GM23338 (cell line): ENCODE measurements around the gene ARID3B. TPM values are rescaled to one million over a fixed set of nuclear protein-coding genes. Genes with fewer than 3 reads are reported as not detected.

Source experiments
- ATAC-seq: fragments of 200-7000 bp; cut with Tn5 transposase; 3 replicates; pipeline ENCODE4 v1.9.1; 2020
- DNase-seq: peaks from one replicate; pipeline ENCODE4 v3.0.0-alpha.2; 2015; ENCODE audit warnings: low spot score
- H2AFZ ChIP-seq: fragments of 200-600 bp; sonication (generic); 2 replicates; pipeline ENCODE4 v1.8.0; 2016; ENCODE audit warnings: antibody characterized with exemption, mild to moderate bottlenecking, moderate library complexity
- H3F3A ChIP-seq: fragments of 200-600 bp; sonication (generic); replicated peaks from 2 replicates; pipeline ENCODE4 v1.8.0; 2017; ENCODE audit warnings: antibody characterized with exemption, mixed run types, low read depth
- H3K27ac ChIP-seq: fragments of 200-600 bp; sonication (generic); 2 replicates; pipeline ENCODE4 v1.6.1; 2016; ENCODE audit warnings: low read depth
- H3K27me3 ChIP-seq: fragments of 200-600 bp; sonication (generic); 2 replicates; pipeline ENCODE4 v1.8.0; 2016; ENCODE audit warnings: mild to moderate bottlenecking, mixed run types, moderate library complexity; ENCODE audit not compliant: insufficient read depth
- H3K36me3 ChIP-seq: fragments of 200-600 bp; sonication (generic); 2 replicates; pipeline ENCODE4 v1.8.0; 2016; ENCODE audit warnings: mild to moderate bottlenecking; ENCODE audit not compliant: insufficient read depth
- H3K4me1 ChIP-seq: fragments of 200-600 bp; sonication (generic); 2 replicates; pipeline ENCODE4 v1.8.0; 2016; ENCODE audit warnings: mild to moderate bottlenecking, moderate library complexity; ENCODE audit not compliant: insufficient read depth
- H3K4me2 ChIP-seq: fragments of 200-600 bp; sonication (generic); 2 replicates; pipeline ENCODE4 v1.7.1; 2017; ENCODE audit warnings: mixed run types
- H3K4me3 ChIP-seq: fragments of 200-600 bp; sonication (generic); 2 replicates; pipeline ENCODE4 v1.6.1; 2016; ENCODE audit warnings: mixed run types
- H3K79me2 ChIP-seq: fragments of 200-600 bp; sonication (generic); replicated peaks from 2 replicates; pipeline ENCODE4 v1.8.0; 2017; ENCODE audit warnings: mild to moderate bottlenecking; ENCODE audit not compliant: insufficient read depth
- H3K9me2 ChIP-seq: fragments of 200-600 bp; sonication (generic); 2 replicates; pipeline ENCODE4 v1.8.0; 2017; ENCODE audit not compliant: insufficient read depth
- H4K20me1 ChIP-seq: fragments of 200-600 bp; sonication (generic); replicated peaks from 2 replicates; pipeline ENCODE4 v1.8.0; 2017; ENCODE audit warnings: mild to moderate bottlenecking; ENCODE audit not compliant: insufficient read depth
- H3K27ac Mint-ChIP-seq: 2 replicates; pipeline ENCODE4 v1.8.0; 2020; ENCODE audit warnings: inconsistent platforms, mild to moderate bottlenecking, moderate library complexity, mixed read lengths
- H3K27me3 Mint-ChIP-seq: 3 replicates; pipeline ENCODE4 v1.8.0; 2022; ENCODE audit warnings: low read depth, mild to moderate bottlenecking, moderate library complexity, mixed read lengths, inconsistent platforms; ENCODE audit not compliant: insufficient read depth, poor library complexity
- H3K36me3 Mint-ChIP-seq: 3 replicates; pipeline ENCODE4 v1.8.0; 2021; ENCODE audit warnings: low read depth, mild to moderate bottlenecking, inconsistent platforms, moderate library complexity, mixed read lengths
- H3K4me1 Mint-ChIP-seq: 3 replicates; pipeline ENCODE4 v1.8.0; 2020; ENCODE audit warnings: mild to moderate bottlenecking, inconsistent platforms, mixed read lengths
- H3K4me3 Mint-ChIP-seq: 3 replicates; pipeline ENCODE4 v1.8.0; 2021; ENCODE audit warnings: moderate library complexity, mild to moderate bottlenecking, inconsistent platforms, mixed read lengths
- H3K9me3 Mint-ChIP-seq: 3 replicates; pipeline ENCODE4 v1.8.0; 2020; ENCODE audit warnings: moderate library complexity, mild to moderate bottlenecking, inconsistent platforms, mixed read lengths
- CREB1 ChIP-seq: fragments of 250-450 bp; sonication (Bioruptor Pico); IDR thresholded peaks from 2 replicates; pipeline ENCODE4 v1.5.0; 2020; ENCODE audit warnings: low read depth, mild to moderate bottlenecking, moderate library complexity
- EZH2 ChIP-seq: fragments of 200-600 bp; sonication (generic); IDR thresholded peaks from one replicate; pipeline ENCODE4 v1.8.0; 2017; ENCODE audit warnings: antibody characterized with exemption, mild to moderate bottlenecking, low read depth; ENCODE audit not compliant: unreplicated experiment
- EZH2phosphoT487 ChIP-seq: fragments of 200-600 bp; sonication (generic); IDR thresholded peaks from one replicate; pipeline ENCODE4 v1.8.1; 2018; ENCODE audit warnings: antibody characterized with exemption; ENCODE audit not compliant: unreplicated experiment
- JUNB ChIP-seq: IDR thresholded peaks from one replicate; pipeline ENCODE4 v1.6.1; 2016; ENCODE audit warnings: antibody characterized with exemption; ENCODE audit not compliant: unreplicated experiment
- POLR2AphosphoS5 ChIP-seq: IDR thresholded peaks from 2 replicates; pipeline ENCODE4 v1.6.1; 2016; ENCODE audit warnings: antibody characterized with exemption, low read depth
- STAT1 ChIP-seq: IDR thresholded peaks from one replicate; pipeline ENCODE4 v1.6.1; 2016; ENCODE audit warnings: antibody characterized with exemption; ENCODE audit not compliant: unreplicated experiment
- ZNF114 ChIP-seq: fragments of 250-450 bp; sonication (Bioruptor Pico); IDR thresholded peaks from 2 replicates; pipeline ENCODE4 v1.5.0; 2020; ENCODE audit warnings: mild to moderate bottlenecking, moderate library complexity
- ZNF331 ChIP-seq: fragments of 250-450 bp; sonication (Bioruptor Pico); IDR thresholded peaks from 2 replicates; pipeline ENCODE4 v1.5.0; 2020; ENCODE audit warnings: low read depth, mild to moderate bottlenecking, moderate library complexity
- polyA plus RNA-seq: library from polyadenylated mRNA; unstranded; fragments of >200 nt; fragmentation: Nextera tagmentation; extraction: Ambion mirVana; gene quantifications from 2 replicates; pipeline ENCODE4 v1.2.1, GENCODE V29; 2016
- total RNA-seq: library from RNA; depleted of rRNA; stranded (reverse); fragments of >200 nt; shearing (Covaris generic); gene quantifications from 2 replicates; pipeline ENCODE4 v1.2.3, GENCODE V29; 2014
- TF ChIP-seq, protein P1 (sequence below): IDR thresholded peaks from 2 replicates; pipeline ENCODE4 v1.6.1; 2016; ENCODE audit warnings: antibody characterized with exemption
- TF ChIP-seq, protein P2 (sequence below): IDR thresholded peaks from one replicate; pipeline ENCODE4 v1.6.1; 2018; ENCODE audit warnings: antibody characterized with exemption; ENCODE audit not compliant: unreplicated experiment

ARID3B gene
- total and polyA plus RNA-seq, 2 experiments from 2014 or later = 65.5 to 147 TPM

DNA sequence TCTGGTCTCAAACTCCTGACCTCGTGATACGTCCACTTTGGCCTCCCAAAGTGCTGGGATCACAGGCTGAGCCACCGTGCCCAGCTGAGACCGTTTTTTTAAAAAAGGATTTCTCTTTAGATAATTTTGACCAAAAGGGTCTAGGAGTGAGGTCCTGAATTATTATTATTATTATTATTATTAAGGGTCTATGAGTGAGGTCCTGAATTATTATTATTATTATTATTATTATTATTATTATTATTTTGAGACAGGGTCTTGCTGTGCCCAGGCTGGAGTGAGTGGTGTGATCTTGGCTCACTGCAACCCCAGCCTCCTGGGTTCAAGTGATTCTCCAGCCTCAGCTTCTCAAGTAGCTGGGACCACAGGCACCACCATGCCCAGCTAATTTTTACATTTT, 20.6 kb upstream of the ARID3B start:
- H3K36me3 Mint-ChIP-seq = no peaks in the 10 kb centered on the region

GRCh38 chr15:74523982-74524381, 17.0 kb upstream of the ARID3B start:
- H3K36me3 Mint-ChIP-seq = no peaks in the 10 kb centered on the region
- Histone ChIP-seq H3F3A (no peaks in the 10 kb centered on the region; the same call in 1 of the 2 replicates), H3K27me3 (no peaks in the 10 kb centered on the region), H4K20me1 (no peaks in the 10 kb centered on the region), H3K4me2 (no peak overlapping the region), H3K9me2 (no peaks in the 10 kb centered on the region), H2AFZ (no peak overlapping the region), H3K27ac (no peak overlapping the region), H3K79me2 (no peaks in the 10 kb centered on the region), H3K4me3 (no peak overlapping the region), H3K4me1 (no peaks in the 10 kb centered on the region), H3K36me3 (no peaks in the 10 kb centered on the region)
- H3K4me1 Mint-ChIP-seq = no peaks in the 10 kb centered on the region
- no peak overlapping the region for H3K27ac Mint-ChIP-seq
- H3K27me3 Mint-ChIP-seq = peaks cover under 1% of the 10 kb centered on the region
- H3K9me3 Mint-ChIP-seq = no peaks in the 10 kb centered on the region
- ATAC-seq (no peak), DNase-seq (no peak)
- TF ChIP-seq, protein P1, sequence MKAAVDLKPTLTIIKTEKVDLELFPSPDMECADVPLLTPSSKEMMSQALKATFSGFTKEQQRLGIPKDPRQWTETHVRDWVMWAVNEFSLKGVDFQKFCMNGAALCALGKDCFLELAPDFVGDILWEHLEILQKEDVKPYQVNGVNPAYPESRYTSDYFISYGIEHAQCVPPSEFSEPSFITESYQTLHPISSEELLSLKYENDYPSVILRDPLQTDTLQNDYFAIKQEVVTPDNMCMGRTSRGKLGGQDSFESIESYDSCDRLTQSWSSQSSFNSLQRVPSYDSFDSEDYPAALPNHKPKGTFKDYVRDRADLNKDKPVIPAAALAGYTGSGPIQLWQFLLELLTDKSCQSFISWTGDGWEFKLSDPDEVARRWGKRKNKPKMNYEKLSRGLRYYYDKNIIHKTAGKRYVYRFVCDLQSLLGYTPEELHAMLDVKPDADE = no peak
- TF ChIP-seq, protein P2, sequence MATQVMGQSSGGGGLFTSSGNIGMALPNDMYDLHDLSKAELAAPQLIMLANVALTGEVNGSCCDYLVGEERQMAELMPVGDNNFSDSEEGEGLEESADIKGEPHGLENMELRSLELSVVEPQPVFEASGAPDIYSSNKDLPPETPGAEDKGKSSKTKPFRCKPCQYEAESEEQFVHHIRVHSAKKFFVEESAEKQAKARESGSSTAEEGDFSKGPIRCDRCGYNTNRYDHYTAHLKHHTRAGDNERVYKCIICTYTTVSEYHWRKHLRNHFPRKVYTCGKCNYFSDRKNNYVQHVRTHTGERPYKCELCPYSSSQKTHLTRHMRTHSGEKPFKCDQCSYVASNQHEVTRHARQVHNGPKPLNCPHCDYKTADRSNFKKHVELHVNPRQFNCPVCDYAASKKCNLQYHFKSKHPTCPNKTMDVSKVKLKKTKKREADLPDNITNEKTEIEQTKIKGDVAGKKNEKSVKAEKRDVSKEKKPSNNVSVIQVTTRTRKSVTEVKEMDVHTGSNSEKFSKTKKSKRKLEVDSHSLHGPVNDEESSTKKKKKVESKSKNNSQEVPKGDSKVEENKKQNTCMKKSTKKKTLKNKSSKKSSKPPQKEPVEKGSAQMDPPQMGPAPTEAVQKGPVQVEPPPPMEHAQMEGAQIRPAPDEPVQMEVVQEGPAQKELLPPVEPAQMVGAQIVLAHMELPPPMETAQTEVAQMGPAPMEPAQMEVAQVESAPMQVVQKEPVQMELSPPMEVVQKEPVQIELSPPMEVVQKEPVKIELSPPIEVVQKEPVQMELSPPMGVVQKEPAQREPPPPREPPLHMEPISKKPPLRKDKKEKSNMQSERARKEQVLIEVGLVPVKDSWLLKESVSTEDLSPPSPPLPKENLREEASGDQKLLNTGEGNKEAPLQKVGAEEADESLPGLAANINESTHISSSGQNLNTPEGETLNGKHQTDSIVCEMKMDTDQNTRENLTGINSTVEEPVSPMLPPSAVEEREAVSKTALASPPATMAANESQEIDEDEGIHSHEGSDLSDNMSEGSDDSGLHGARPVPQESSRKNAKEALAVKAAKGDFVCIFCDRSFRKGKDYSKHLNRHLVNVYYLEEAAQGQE = no peak
- TF ChIP-seq JUNB (no peak), ZNF331 (CRISPR knock-in tag) (no peak), EZH2phosphoT487 (no peak), POLR2AphosphoS5 (no peak), ZNF114 (no peak)
- H3K4me3 Mint-ChIP-seq = no peak overlapping the region

More for the DNA sequence above, 20.6 kb upstream of the ARID3B start:
- no peaks in the 10 kb centered on the region for H3K9me3 Mint-ChIP-seq
- H3K79me2 ChIP-seq = no peaks in the 10 kb centered on the region
- H3K4me3 Mint-ChIP-seq = no peak overlapping the region
- no peak overlapping the region for H2AFZ ChIP-seq
- ATAC-seq (no peak), DNase-seq (no peak)
- H3K4me3 ChIP-seq = no peak overlapping the region
- no peaks in the 10 kb centered on the region for H4K20me1 ChIP-seq
- H3F3A ChIP-seq = no peaks in the 10 kb centered on the region; the same call in 1 of the 2 replicates
- no peaks in the 10 kb centered on the region for H3K4me1 Mint-ChIP-seq
- peaks cover 3% of the 10 kb centered on the region for H3K27me3 Mint-ChIP-seq
- no peaks in the 10 kb centered on the region for H3K27me3 ChIP-seq
- no peak overlapping the region for H3K4me2 ChIP-seq
- H3K36me3 ChIP-seq = no peaks in the 10 kb centered on the region
- H3K27ac Mint-ChIP-seq = no peak overlapping the region
- H3K27ac ChIP-seq = no peak overlapping the region
- TF ChIP-seq STAT1 (no peak), CREB1 (CRISPR knock-in tag) (no peak), EZH2 (no peak)
- no peaks in the 10 kb centered on the region for H3K4me1 ChIP-seq
- H3K9me2 ChIP-seq = no peaks in the 10 kb centered on the region
